HT-29 (cell line): ENCODE results near the gene MYO3A. TPM values are rescaled to one million over a fixed set of nuclear protein-coding genes. Genes with fewer than 3 reads are reported as not detected.
"Not testable (repeated sequence)": the region's sequence is repeated elsewhere in the genome, so short reads cannot be mapped to it uniquely, and the experiment has no call there.

Experiments
- DNase-seq: peaks from one replicate; pipeline ENCODE4 v3.0.0-alpha.2; 2015; ENCODE audit warnings: low spot score
- total RNA-seq: library from RNA; depleted of rRNA; stranded (reverse); fragments of >200 nt; shearing (Covaris generic); gene quantifications from 2 replicates; pipeline ENCODE4 v1.2.3, GENCODE V29; 2014

MYO3A gene
- total RNA-seq, 1 experiment from 2014 or later, result not detected

DNA sequence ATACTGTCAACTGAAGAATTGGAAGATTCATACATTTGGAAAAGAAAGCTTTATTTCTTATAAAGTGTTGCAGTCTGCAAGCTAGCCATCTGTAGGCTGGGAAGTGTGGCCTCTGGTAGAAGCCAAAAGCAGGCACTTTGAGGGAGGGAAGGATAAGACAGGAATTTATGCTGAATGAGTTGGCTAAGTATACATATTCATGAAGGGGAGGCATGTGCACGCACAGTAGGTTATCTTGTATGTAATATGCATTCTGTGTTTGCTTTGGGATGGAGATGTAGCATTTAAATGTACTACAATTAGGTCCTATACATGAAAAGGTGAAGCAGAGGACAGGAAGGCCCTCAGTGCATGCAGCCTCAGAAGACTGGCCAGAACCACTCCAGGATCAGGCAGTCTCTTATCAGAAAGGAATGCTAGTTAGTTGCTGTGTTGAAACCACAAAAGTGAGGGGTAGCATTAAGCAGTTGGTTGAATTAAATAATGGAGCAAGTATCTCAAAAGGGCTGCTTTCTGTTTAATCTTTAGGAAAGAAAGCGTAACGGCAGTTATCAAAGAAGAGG, 40.9 kb downstream of the MYO3A start:
- DNase-seq, result no peak

DNA sequence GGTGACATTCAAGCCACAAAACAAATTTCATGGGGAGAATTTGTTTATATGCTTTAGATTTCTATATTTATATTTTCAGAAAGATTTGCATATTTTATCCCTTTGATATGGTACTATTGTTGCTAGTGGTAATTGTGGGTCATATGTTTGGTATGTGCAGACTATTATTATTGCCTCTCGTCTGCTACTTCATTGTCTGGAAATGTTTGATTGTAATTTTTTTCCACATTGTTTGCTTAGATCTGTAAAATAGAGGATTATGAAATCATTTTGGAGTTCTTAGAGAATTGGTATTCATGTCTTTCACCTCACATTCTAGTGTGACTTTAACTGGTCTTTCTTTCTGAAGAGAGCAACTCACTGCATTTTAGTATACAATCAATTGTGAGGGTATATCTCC, 44.7 kb downstream of the MYO3A start:
- DNase-seq, result no peak

- no peak for DNase-seq
Measured at GRCh38 chr10:25982107-25982506, 48.1 kb downstream of the MYO3A start.

DNA sequence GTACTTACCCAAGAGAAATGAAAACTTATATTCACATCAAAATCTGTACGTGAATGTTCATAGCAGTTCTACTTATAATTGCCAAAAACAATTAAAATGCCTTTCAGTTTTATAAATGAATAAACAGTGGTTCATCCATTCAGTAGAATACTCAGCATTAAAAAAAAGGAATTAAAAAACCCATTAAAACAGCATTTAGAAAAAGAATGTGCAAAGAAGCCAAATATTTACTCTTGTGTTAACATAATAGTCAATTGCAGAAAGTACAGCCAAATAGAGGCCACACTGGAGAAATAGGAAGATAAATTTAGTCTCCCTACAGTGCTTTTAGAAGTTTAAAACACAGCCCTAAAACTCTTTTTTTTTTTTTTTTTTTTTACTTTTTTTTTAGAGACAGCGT, 54.6 kb downstream of the MYO3A start:
- no peak for DNase-seq

DNA sequence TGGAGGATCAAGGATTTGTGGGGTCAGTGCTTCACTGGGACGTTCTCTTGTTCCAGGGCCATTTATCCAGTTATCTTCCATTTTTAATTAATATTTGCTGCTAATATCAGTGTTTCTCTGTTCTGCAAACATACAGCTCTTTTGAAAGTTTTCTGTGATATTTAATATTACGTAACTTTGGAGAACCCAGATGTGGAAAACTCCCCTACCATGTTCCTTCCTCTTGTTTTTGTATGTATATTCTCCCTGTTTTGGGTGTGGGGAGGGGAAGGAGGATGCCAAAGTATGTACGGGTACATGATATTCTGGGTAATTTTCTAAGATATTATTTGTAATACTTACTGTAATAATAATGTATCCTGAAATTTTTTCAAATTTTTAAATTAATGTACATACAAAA, 55.9 kb downstream of the MYO3A start:
- no peak for DNase-seq

GRCh38 chr10:25999295-25999981, 65.4 kb downstream of the MYO3A start:
- DNase-seq, result no peak

GRCh38 chr10:26000971-26001370, 66.9 kb downstream of the MYO3A start:
- no peak for DNase-seq

- not testable (repeated sequence) for DNase-seq
Measured at GRCh38 chr10:26002466-26002865, 68.4 kb downstream of the MYO3A start.

GRCh38 chr10:26015092-26015491, 81.1 kb downstream of the MYO3A start:
- no peak for DNase-seq

DNA sequence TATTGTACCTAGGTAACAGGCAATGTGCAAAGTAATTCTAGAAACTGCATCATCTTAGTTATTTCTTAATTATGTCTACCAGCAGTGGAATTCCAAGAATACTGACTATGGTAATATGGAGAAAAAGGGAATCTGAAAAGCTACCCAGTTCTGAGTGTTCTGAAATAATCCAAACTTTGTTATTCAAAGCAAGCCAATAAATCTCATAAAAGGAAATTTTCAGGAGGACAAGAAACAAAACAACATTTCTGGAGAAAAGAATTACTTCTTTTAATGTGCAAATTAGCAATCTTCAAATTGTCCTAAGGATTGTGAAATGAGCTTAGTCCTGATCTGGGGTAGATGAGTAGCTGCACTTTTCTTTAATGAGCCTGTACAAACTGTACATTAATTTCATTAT, 88.8 kb downstream of the MYO3A start:
- DNase-seq, result no peak

GRCh38 chr10:26024303-26024702, 90.3 kb downstream of the MYO3A start:
- no peak for DNase-seq

DNA sequence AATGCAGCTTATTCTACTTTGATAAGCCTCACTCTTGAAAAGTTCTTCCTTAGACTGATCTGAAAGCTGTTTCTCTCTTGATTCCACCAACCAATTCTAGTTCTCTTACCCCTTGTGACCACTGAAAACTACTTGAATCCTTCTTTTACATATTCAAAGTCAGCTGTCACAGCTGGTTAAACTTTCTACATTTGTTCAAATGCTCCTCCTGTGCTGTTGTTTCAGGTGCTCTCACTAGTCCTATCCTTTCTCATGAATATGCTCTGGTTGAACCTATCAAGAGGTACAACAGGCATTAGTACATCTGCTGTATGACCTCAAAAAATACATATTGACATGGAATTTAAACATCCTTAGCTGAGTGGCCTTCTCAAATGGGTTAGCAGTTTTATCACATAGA, 91.5 kb downstream of the MYO3A start:
- no peak for DNase-seq

DNA sequence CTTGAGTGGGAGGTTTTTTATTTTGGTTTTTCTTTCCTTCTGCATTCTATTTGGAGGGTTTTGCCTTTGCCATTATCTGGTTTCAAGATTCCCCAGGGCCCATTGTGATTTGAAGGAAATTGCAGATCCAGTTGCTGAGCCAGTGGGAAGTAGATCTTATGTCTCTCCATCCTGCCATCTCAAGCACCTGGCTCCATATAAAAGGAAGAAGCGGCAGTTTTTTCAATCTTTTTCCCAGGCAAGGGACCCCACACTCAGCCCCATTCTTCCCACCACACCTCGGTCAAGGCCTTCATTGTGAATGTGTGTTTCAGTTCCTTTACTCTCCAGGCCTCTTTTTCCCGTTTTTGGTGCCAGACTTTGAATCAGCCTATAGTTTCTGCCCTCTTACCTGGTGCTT, 95.8 kb downstream of the MYO3A start:
- no peak for DNase-seq

DNA sequence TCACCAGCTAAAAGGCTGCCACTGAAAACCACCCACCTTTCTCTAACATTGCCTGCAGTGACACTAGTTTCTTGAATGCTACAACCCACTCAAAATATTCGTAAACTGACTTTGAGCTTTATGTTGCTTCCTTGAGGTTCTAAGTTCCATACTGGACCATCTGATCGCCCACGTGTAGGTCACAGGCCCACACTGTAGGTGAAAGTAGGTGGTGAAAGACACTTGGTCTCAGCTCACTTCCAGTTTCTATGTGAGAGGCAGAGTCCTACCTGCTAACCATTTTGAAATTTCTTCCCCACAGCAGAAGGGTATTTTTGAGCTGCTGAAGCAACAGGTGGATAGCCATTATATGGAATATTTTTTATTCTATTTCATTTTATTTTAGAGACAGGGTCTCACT, 97.3 kb downstream of the MYO3A start:
- DNase-seq, result no peak

- DNase-seq, result no peak
Measured at GRCh38 chr10:26043469-26043868, 109.4 kb downstream of the MYO3A start.

DNA sequence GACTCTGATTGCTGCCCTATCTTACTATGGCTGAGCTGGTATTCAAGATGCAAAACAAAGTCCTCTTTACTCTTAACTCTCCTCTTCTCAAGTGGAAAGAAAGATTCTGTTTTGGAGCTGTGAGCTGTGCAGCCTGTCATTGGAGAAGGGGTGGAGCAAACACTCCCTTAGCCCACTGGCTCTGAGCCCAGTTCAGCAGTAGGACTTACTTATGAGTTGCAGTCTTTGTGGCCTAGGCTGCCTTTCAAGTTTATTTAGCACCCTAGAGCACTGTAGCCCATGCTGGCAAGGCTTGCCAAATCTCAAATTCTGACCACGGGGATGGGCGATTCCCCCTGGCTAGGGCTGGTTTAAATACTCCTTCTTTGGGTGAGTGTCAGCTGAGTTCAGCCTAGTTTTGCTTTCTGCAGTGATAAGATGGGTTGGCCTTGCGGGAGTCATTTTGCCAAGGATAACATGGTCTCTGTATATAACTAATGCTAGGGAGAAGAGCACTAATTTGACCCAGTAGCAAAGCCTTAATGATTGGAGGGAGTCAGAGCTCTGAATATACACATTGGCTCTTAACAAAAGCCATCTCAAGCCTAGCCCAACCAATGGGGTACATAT, 110.2 kb downstream of the MYO3A start:
- peak; percentile 36 for DNase-seq

- no peak for DNase-seq
Measured at GRCh38 chr10:26046073-26046700, 112.2 kb downstream of the MYO3A start.

DNA sequence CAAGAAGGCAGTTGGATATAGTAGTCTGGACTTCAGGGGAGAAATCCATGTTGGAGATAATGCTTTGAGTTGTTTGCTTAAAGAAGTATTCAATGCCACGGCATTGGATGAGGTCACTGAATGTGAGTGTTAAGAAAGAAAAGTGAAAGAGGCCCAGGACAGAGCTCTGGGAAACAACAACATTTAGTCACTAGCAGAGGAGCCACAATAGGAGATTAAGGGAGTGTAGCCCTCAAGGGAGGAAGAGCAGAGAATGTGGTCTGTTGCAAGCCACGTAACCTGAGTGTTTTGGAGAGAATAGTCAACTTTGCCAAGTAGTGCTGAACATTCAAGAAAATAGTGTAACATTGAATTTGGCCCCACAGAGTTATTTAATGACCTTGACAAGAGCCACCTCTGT, 114.7 kb downstream of the MYO3A start:
- DNase-seq, result no peak

- no peak for DNase-seq
Measured at GRCh38 chr10:26052326-26052725, 118.3 kb downstream of the MYO3A start.

- DNase-seq, result no peak
Measured at GRCh38 chr10:26057466-26057865, 123.4 kb downstream of the MYO3A start.

GRCh38 chr10:26064106-26064505, 130.1 kb downstream of the MYO3A start:
- no peak for DNase-seq

DNA sequence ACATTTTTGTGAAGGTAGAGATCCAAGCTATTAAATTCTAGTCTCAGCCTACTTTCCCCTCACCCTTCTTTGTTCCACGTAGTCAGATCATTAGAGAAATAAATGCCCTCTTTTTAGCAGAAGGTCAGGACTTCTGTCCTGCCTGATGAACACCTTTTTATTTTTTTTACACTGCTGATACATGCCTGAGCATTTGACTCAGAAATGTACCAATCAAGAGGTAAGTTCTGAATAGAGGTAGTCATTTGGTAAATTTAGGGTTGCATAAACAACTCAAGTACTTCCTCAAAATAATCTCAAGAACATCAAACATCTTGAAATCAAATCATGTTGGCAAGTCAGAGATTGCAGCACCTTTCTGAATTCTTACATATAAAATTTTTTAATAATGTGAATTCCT, 133.7 kb downstream of the MYO3A start:
- DNase-seq, result no peak

DNA sequence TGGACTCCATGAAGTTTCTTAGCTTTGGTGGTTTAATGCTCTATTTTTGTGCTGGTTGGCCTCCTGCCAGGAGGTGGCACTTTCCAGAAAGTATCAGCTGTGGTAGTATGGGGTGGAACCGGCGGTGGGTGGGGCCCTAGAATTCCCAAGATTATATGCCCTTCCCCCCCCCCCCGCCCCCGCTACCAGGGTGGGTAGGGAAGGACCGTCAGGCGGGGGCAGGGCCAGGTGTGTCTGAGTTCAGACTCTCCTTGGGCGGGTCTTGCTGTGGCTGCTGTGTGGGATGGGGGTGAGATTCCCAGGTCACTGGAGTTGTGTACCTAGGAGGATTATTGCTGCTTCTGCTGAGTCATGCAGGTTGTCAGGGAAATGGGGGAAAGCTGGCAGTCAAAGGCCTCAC, 146.9 kb downstream of the MYO3A start:
- DNase-seq, result peak; percentile 78
